Renal cortical epithelial cell (primary cell): Measurements from ENCODE around the gene SRD5A1. TPM values are rescaled to one million over a fixed set of nuclear protein-coding genes. Genes with fewer than 3 reads are reported as not detected.
"Not testable (repeated sequence)": the region's sequence is repeated elsewhere in the genome, so short reads cannot be mapped to it uniquely, and the experiment has no call there.

Experiments
- DNase-seq: peaks from one replicate; pipeline ENCODE4 v3.0.0-alpha.2; 2011; ENCODE audit warnings: low read depth
- total RNA-seq: library from RNA; depleted of rRNA; stranded (reverse); fragments of >200 nt; gene quantifications from 2 replicates; pipeline ENCODE4 v1.2.3, GENCODE V29; 2014

Gene SRD5A1
- total RNA-seq, 1 donor from 2014 or later: 45.1 TPM

- DNase-seq: not testable (repeated sequence)
Observed at GRCh38 chr5:6645571-6646362, 12.5 kb downstream of the SRD5A1 start.

GRCh38 chr5:6649186-6649585 lies 15.9 kb downstream of the SRD5A1 start:
- DNase-seq: no peak

GRCh38 chr5:6649681-6650080 lies 16.4 kb downstream of the SRD5A1 start:
- no peak for DNase-seq

- DNase-seq: no peak
Observed at GRCh38 chr5:6652025-6652424, 18.8 kb downstream of the SRD5A1 start.

GRCh38 chr5:6655432-6655831 lies 22.2 kb downstream of the SRD5A1 start:
- DNase-seq: no peak

GRCh38 chr5:6656680-6657079 lies 23.4 kb downstream of the SRD5A1 start:
- no peak for DNase-seq

- peak; percentile 70 for DNase-seq
Observed at GRCh38 chr5:6659941-6660684, 26.9 kb downstream of the SRD5A1 start.

- DNase-seq: no peak
Observed at GRCh38 chr5:6660688-6661087, 27.4 kb downstream of the SRD5A1 start.

- DNase-seq: no peak
Observed at GRCh38 chr5:6666762-6667161, 33.5 kb downstream of the SRD5A1 start.

GRCh38 chr5:6667648-6668047 lies 34.4 kb downstream of the SRD5A1 start:
- DNase-seq: no peak

GRCh38 chr5:6668717-6669116 lies 35.5 kb downstream of the SRD5A1 start:
- DNase-seq: not testable (repeated sequence)

- no peak for DNase-seq
Observed at GRCh38 chr5:6673031-6673430, 39.8 kb downstream of the SRD5A1 start.

- DNase-seq: no peak
Observed at GRCh38 chr5:6673963-6674362, 40.7 kb downstream of the SRD5A1 start.

- DNase-seq: no peak
Observed at GRCh38 chr5:6674421-6674820, 41.2 kb downstream of the SRD5A1 start.

- DNase-seq: no peak
Observed at GRCh38 chr5:6674886-6675285, 41.6 kb downstream of the SRD5A1 start.

GRCh38 chr5:6675784-6676491 lies 42.7 kb downstream of the SRD5A1 start:
- no peak for DNase-seq

GRCh38 chr5:6676702-6677101 lies 43.5 kb downstream of the SRD5A1 start:
- peak; percentile 9 for DNase-seq

GRCh38 chr5:6678385-6678784 lies 45.1 kb downstream of the SRD5A1 start:
- no peak for DNase-seq

GRCh38 chr5:6680922-6681321 lies 47.7 kb downstream of the SRD5A1 start:
- DNase-seq: no peak

GRCh38 chr5:6681682-6682081 lies 48.4 kb downstream of the SRD5A1 start:
- DNase-seq: no peak

- no peak for DNase-seq
Observed at GRCh38 chr5:6682239-6682638, 49.0 kb downstream of the SRD5A1 start.

- DNase-seq: no peak
Observed at GRCh38 chr5:6683241-6683640, 50.0 kb downstream of the SRD5A1 start.

- no peak for DNase-seq
Observed at GRCh38 chr5:6684075-6684474, 50.8 kb downstream of the SRD5A1 start.
